Measurements from ENCODE around the gene CD44. TPM values are rescaled to one million over a fixed set of nuclear protein-coding genes. Genes with fewer than 3 reads are reported as not detected.

Gene CD44
- total RNA-seq, 1 donor from 2014 or later, result 133 TPM

DNA sequence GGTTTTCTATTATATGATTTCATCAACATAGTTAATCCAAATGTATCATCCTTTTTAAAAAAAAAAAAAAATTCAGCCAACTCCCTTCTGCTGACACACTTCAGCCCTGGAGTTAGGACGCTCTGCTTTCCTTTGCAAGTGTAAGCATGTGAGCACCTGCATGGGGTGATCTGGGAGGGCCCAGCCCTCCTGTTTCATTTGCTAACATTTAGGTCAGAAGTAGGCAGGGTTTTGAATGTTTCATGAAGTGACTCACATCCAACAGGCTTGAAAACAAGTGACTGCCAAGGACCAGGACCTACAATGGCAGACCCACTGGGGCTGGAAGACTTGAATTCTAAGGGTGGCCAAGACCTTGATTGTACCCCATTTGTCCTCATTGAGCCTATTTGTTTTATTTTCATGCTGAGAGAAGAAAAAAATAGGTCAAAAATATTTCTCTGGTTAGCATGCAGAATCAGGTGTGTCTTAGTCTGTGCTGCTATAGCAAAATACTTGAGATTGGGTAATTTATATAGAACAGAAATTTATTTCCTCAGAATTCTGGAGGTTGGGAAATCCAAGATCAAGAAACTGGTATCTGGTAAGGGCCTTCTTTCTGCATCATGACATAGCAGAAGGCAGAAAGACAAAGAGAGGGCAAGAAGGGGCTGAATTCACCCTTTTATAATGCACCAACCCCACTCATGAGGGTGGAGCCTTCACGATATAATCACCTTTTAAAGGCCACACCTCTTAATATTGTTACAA, 137.6 kb downstream of the CD44 start:
- no peaks in the 10 kb centered on the region for H3K27me3 ChIP-seq (ENCODE audit: control insufficient read depth in 3 of 3, insufficient read depth in 3 of 3, low read length in 3 of 3)
- no peak overlapping the region for H3K27ac ChIP-seq (ENCODE audit: low read depth, low read length)
- no peak overlapping the region for H3K4me3 ChIP-seq (ENCODE audit: low read length in 3 of 3)

GRCh38 chr11:35277827-35278226, 138.9 kb downstream of the CD44 start:
- H3K9me3 ChIP-seq (ENCODE audit: control insufficient read depth in 3 of 3, low read length in 3 of 3), result no peaks in the 10 kb centered on the region
- H3K9ac ChIP-seq (ENCODE audit: low read depth in 1 of 3, low read length in 3 of 3), result no peak overlapping the region
- no peaks in the 10 kb centered on the region for H3K36me3 ChIP-seq (ENCODE audit: control insufficient read depth in 3 of 3, insufficient read depth in 3 of 3, low read length in 3 of 3)
- H3K27me3 ChIP-seq (ENCODE audit: control insufficient read depth in 3 of 3, insufficient read depth in 3 of 3, low read length in 3 of 3), result no peaks in the 10 kb centered on the region
- H3K4me1 ChIP-seq (ENCODE audit: control insufficient read depth in 3 of 3, insufficient read depth in 3 of 3, low read length in 3 of 3), result peaks cover 4 to 11% (median 9%) of the 10 kb centered on the region in 3 donors
- H3K4me3 ChIP-seq (ENCODE audit: low read length in 3 of 3), result no peak overlapping the region
- no peak overlapping the region for H3K27ac ChIP-seq (ENCODE audit: low read depth, low read length)

More for the DNA sequence above, 137.6 kb downstream of the CD44 start:
- Histone ChIP-seq H3K9me3 (ENCODE audit: control insufficient read depth in 3 of 3, low read length in 3 of 3) (no peaks in the 10 kb centered on the region), H3K9ac (ENCODE audit: low read depth in 1 of 3, low read length in 3 of 3) (no peak overlapping the region), H3K4me1 (ENCODE audit: control insufficient read depth in 3 of 3, insufficient read depth in 3 of 3, low read length in 3 of 3) (peaks cover 4 to 11% (median 4%) of the 10 kb centered on the region in 3 donors), H3K36me3 (ENCODE audit: control insufficient read depth in 3 of 3, insufficient read depth in 3 of 3, low read length in 3 of 3) (no peaks in the 10 kb centered on the region)

DNA sequence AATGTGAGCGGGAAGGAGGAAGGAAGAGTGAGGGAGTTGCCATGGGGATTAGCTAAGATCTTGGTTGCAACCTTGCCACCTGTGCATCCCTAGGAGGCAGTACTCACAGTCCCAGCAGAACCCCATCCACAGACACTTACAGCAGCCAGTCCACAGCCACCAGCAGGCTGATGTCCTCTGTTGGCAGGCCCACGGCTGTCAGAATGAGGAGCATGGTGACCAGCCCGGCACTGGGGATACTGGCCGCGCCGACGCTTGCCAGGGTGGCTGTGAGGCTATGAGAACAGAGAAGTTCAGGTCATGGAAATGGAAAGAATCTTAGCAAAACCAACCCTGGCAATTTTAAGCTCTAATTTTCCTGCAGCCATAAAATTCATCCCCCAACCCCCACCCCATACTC, 141.8 kb downstream of the CD44 start:
- peak overlapping the region; percentile 72 for H3K27ac ChIP-seq (ENCODE audit: low read depth, low read length)
- H3K4me3 ChIP-seq (ENCODE audit: low read length in 3 of 3), result no peak overlapping the region
- H3K36me3 ChIP-seq (ENCODE audit: control insufficient read depth in 3 of 3, insufficient read depth in 3 of 3, low read length in 3 of 3), result no peaks in the 10 kb centered on the region
- H3K9me3 ChIP-seq (ENCODE audit: control insufficient read depth in 3 of 3, low read length in 3 of 3), result no peaks in the 10 kb centered on the region
- H3K27me3 ChIP-seq (ENCODE audit: control insufficient read depth in 3 of 3, insufficient read depth in 3 of 3, low read length in 3 of 3), result no peaks in the 10 kb centered on the region
- peaks cover 4 to 7% (median 5%) of the 10 kb centered on the region in 3 donors for H3K4me1 ChIP-seq (ENCODE audit: control insufficient read depth in 3 of 3, insufficient read depth in 3 of 3, low read length in 3 of 3)
- peak overlapping the region in 1 of 3 donors; percentile 15 for H3K9ac ChIP-seq (ENCODE audit: low read depth in 1 of 3, low read length in 3 of 3)

DNA sequence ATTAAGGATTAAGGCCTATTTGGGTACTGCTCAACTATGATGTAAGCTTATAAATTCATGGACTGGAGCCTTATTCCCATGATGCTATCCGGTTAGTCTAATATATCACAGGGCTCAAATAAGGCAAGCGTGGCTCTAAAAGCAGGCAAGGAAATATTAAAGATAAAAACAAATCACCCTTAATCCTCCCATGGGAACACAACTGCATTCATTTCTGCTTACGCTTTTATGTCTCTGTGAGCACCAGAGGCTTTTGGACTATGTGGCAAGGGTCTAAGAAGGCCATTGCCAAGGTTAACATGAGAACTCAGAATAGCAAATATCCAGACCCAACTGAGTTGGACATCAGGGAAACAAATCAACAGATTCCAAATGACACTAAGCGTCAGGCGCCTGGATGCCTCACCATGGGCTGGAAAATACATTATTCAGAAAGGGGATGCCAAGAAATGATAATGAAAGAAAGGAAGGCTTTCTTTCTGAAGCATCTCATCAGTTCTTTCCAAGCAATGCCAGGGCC, 142.3 kb downstream of the CD44 start:
- H3K4me3 ChIP-seq (ENCODE audit: low read length in 3 of 3), result no peak overlapping the region
- no peaks in the 10 kb centered on the region for H3K27me3 ChIP-seq (ENCODE audit: control insufficient read depth in 3 of 3, insufficient read depth in 3 of 3, low read length in 3 of 3)
- H3K27ac ChIP-seq (ENCODE audit: low read depth, low read length), result peak overlapping the region; percentile 72
- H3K9me3 ChIP-seq (ENCODE audit: control insufficient read depth in 3 of 3, low read length in 3 of 3), result no peaks in the 10 kb centered on the region
- H3K4me1 ChIP-seq (ENCODE audit: control insufficient read depth in 3 of 3, insufficient read depth in 3 of 3, low read length in 3 of 3), result peaks cover 4 to 7% (median 5%) of the 10 kb centered on the region in 3 donors
- H3K9ac ChIP-seq (ENCODE audit: low read depth in 1 of 3, low read length in 3 of 3), result no peak overlapping the region
- no peaks in the 10 kb centered on the region for H3K36me3 ChIP-seq (ENCODE audit: control insufficient read depth in 3 of 3, insufficient read depth in 3 of 3, low read length in 3 of 3)

Other genes with a start within 250 kb of the CD44 start
- 17.2 TPM for gene APIP, start 222.8 kb upstream of the CD44 start, total RNA-seq
- 27.1 TPM for gene PDHX, start 222.6 kb upstream of the CD44 start, total RNA-seq